Endothelial cell of umbilical vein (primary cell): Measurements from ENCODE around the gene MOGAT3. TPM values are rescaled to one million over a fixed set of nuclear protein-coding genes. Genes with fewer than 3 reads are reported as not detected.

Experiments
- BruUV-seq: library from RNA; stranded (reverse); fragments of 400-500 nt; replicated peaks from 2 replicates; lab custom pipeline; 2021; lab: Mats Ljungman, UMichigan
- CTCF ChIA-PET: fragments of 300-600, 350-600 bp; sonication (Branson Sonifier 250); formaldehyde crosslinking; loops from one replicate; lab custom pipeline; 2021; ENCODE audit warnings: antibody characterized with exemption, inconsistent platforms; lab: Charles Lee
- POLR2A ChIA-PET: fragments of 300-600, 350-600 bp; sonication (Branson Sonifier 250); formaldehyde crosslinking; loops from one replicate; lab custom pipeline; 2021; ENCODE audit warnings: antibody characterized with exemption, inconsistent platforms; lab: Charles Lee
- DNase-seq: peaks from one replicate; pipeline ENCODE4 v3.0.0-alpha.2; 2011; ENCODE audit warnings: low read depth, low spot score
- FAIRE-seq: peaks from 2 replicates; lab custom pipeline; 2011; peaks lifted over from hg19 to GRCh38; lab: Jason Lieb, UNC
- H2AFZ ChIP-seq: 2 replicates; pipeline ENCODE4 v1.6.0; 2012; ENCODE audit warnings: low read depth, low read length, control low read depth, inconsistent platforms
- H3K27ac ChIP-seq: 2 replicates; pipeline ENCODE4 v1.5.1; 2011; ENCODE audit warnings: low read depth, mild to moderate bottlenecking, control low read depth, low read length, moderate library complexity; ENCODE audit not compliant: insufficient read depth
- H3K27me3 ChIP-seq, 2 experiments: 2 replicates each; pipeline versions ENCODE4 v1.6.0 to v1.6.1; 2011; ENCODE audit warnings: low read length in 2 of 2, mixed read lengths in 1 of 2; ENCODE audit not compliant: control insufficient read depth in 2 of 2, insufficient read depth in 2 of 2
- H3K36me3 ChIP-seq, 2 experiments: 2 replicates in 1 of 2; 3 replicates in 1 of 2; pipeline ENCODE4 v1.5.1; 2011; ENCODE audit warnings: low read length in 2 of 2, mild to moderate bottlenecking in 1 of 2, moderate library complexity in 1 of 2; ENCODE audit not compliant: control insufficient read depth in 2 of 2, insufficient read depth in 2 of 2; ENCODE audit errors: extremely low read depth in 1 of 2
- H3K4me1 ChIP-seq: 3 replicates; pipeline ENCODE4 v1.5.1; 2011; ENCODE audit warnings: mild to moderate bottlenecking, low read length; ENCODE audit not compliant: control insufficient read depth, insufficient read depth; ENCODE audit errors: extremely low read depth
- H3K4me2 ChIP-seq: 2 replicates; pipeline ENCODE4 v1.6.1; 2011; ENCODE audit warnings: low read length, control low read depth, mixed read lengths; ENCODE audit not compliant: insufficient read depth
- H3K4me3 ChIP-seq, 3 experiments: fragments of 200-600 bp in 1 of 3; sonication (generic), shearing (Covaris generic) in 1 of 3; replicated peaks in 1 of 3; 2 replicates each; pipeline ENCODE4 v1.5.1; 2011 to 2016; ENCODE audit warnings: control low read depth in 3 of 3, low read length in 3 of 3, mild to moderate bottlenecking in 2 of 3, inconsistent platforms in 1 of 3, low read depth in 1 of 3, moderate library complexity in 1 of 3; ENCODE audit not compliant: insufficient read depth in 1 of 3
- H3K79me2 ChIP-seq: 2 replicates; pipeline ENCODE4 v1.6.0; 2012; ENCODE audit warnings: low read length, inconsistent platforms; ENCODE audit not compliant: control insufficient read depth, insufficient read depth
- H3K9ac ChIP-seq: replicated peaks from 2 replicates; pipeline ENCODE3; 2011; ENCODE audit warnings: low read length, control low read depth; ENCODE audit not compliant: insufficient read depth; ENCODE audit errors: extremely low read depth
- H3K9me1 ChIP-seq: replicated peaks from 3 replicates; pipeline ENCODE4 v1.6.0; 2011; ENCODE audit warnings: mild to moderate bottlenecking, low read length; ENCODE audit not compliant: control insufficient read depth, insufficient read depth; ENCODE audit errors: extremely low read depth
- H3K9me3 ChIP-seq: replicated peaks from 2 replicates; pipeline ENCODE4 v1.5.1; 2012; ENCODE audit warnings: low read length, inconsistent platforms; ENCODE audit not compliant: control insufficient read depth, insufficient read depth
- H4K20me1 ChIP-seq: replicated peaks from 2 replicates; pipeline ENCODE3; 2011; ENCODE audit warnings: mild to moderate bottlenecking, low read length; ENCODE audit not compliant: control insufficient read depth, insufficient read depth; ENCODE audit errors: extremely low read depth
- EZH2 ChIP-seq: IDR thresholded peaks from 2 replicates; pipeline ENCODE4 v1.6.1; 2012; ENCODE audit warnings: borderline replicate concordance, low read depth, mild to moderate bottlenecking, moderate library complexity, low read length, inconsistent platforms; ENCODE audit not compliant: severe bottlenecking
- GATA2 ChIP-seq: IDR thresholded peaks from 2 replicates; pipeline ENCODE4 v1.7.0; 2011; ENCODE audit warnings: low read depth, mild to moderate bottlenecking, moderate library complexity, mixed read lengths, low read length; ENCODE audit not compliant: insufficient read length, insufficient read depth
- POLR2A ChIP-seq: IDR thresholded peaks from 2 replicates; pipeline ENCODE4 v1.6.1; 2012; ENCODE audit warnings: low read depth, mild to moderate bottlenecking, control low read depth, low read length
- dilution Hi-C: fragments of 300-500 bp; cut with MboI; formaldehyde crosslinking; loops from one replicate; pipeline ENCODE4 v1.15.0; 2019; ENCODE audit warnings: low sequenced_read_pairs; ENCODE audit not compliant: extremely low pct_ligation_motif_present
- intact Hi-C: fragments of 100-400 bp; cut with micrococcal nuclease; formaldehyde crosslinking; loops from one replicate; pipeline ENCODE4 v1.10.0; 2022
- polyA plus RNA-seq, 4 experiments: library from polyadenylated mRNA; depleted of rRNA in 3 of 4; stranded (reverse) in 3 of 4; unstranded in 1 of 4; fragments of >200 nt; gene quantifications; 2 replicates each; pipeline versions ENCODE4 v1.2.1 to v1.2.3, GENCODE V29; 2011 to 2012; ENCODE audit warnings: missing spikeins in 1 of 4
- total RNA-seq: library from RNA; stranded (reverse); gene quantifications from 2 replicates; pipeline ENCODE4 v1.2.3, GENCODE V29; 2021

Gene MOGAT3
- total and polyA plus RNA-seq, 2 donors (not counting 3 experiments of a cell fraction or from before 2014, with no cell fraction given): not detected

- H3K9ac ChIP-seq: no peak overlapping the region
- no peaks in the 10 kb centered on the region for H3K79me2 ChIP-seq
- intact Hi-C loops (loop anchor here (10.0 kb wide), 1 partner anchor 559 kb away; no protein-coding TSS in a partner anchor), dilution Hi-C loops (no loop called here)
- ChIA-PET POLR2A (no interaction called here), CTCF (interaction anchor here (1.0 to 6.3 kb wide), 2 partner anchors 16 to 31 kb away, joined by 3 to 39 read pairs; no protein-coding TSS in a partner anchor)
- no peak for DNase-seq
- H3K36me3 ChIP-seq: no peaks in the 10 kb centered on the region
- no peaks in the 10 kb centered on the region for H3K4me1 ChIP-seq
- BruUV-seq: no TSS peak
- H3K4me2 ChIP-seq: no peak overlapping the region
- no peak for FAIRE-seq
- peaks cover 77 to 84% of the 10 kb centered on the region in 2 experiments for H3K27me3 ChIP-seq
- no peak overlapping the region for H3K4me3 ChIP-seq
- H2AFZ ChIP-seq: no peak overlapping the region
- H3K27ac ChIP-seq: no peak overlapping the region
- no peak for TF ChIP-seq POLR2A
- peak; percentile 54 for TF ChIP-seq EZH2
- no peaks in the 10 kb centered on the region for H3K9me1 ChIP-seq
- H3K9me3 ChIP-seq: no peaks in the 10 kb centered on the region
- H4K20me1 ChIP-seq: no peaks in the 10 kb centered on the region
These were observed 25.2 kb downstream of the MOGAT3 start for GRCh38 chr7:101175664-101176063.

- no peaks in the 10 kb centered on the region for H3K4me1 ChIP-seq
- CTCF ChIA-PET: interaction anchor here (1.3 to 6.3 kb wide), 4 partner anchors 10 to 108 kb away, joined by 4 to 39 read pairs (median 13); no protein-coding TSS in a partner anchor
- H2AFZ ChIP-seq: no peak overlapping the region
- DNase-seq (no peak), FAIRE-seq (no peak)
- no peak overlapping the region for H3K27ac ChIP-seq
- no peak for TF ChIP-seq GATA2
- TF ChIP-seq EZH2: peak; percentile 61
- intact Hi-C loops: loop anchor here (10.0 kb wide), 1 partner anchor 560 kb away; no protein-coding TSS in a partner anchor
- H3K27me3 ChIP-seq: peaks cover 79 to 84% of the 10 kb centered on the region in 2 experiments
- H3K36me3 ChIP-seq: no peaks in the 10 kb centered on the region
- no TSS peak for BruUV-seq
- no peaks in the 10 kb centered on the region for H4K20me1 ChIP-seq
- dilution Hi-C loops: no loop called here
- H3K4me3 ChIP-seq: no peak overlapping the region
- no peak overlapping the region for H3K9ac ChIP-seq
- POLR2A ChIA-PET: no interaction called here
- H3K79me2 ChIP-seq: no peaks in the 10 kb centered on the region
- H3K9me3 ChIP-seq: no peaks in the 10 kb centered on the region
- H3K4me2 ChIP-seq: no peak overlapping the region
- H3K9me1 ChIP-seq: no peaks in the 10 kb centered on the region
These were observed 26.4 kb downstream of the MOGAT3 start for GRCh38 chr7:101174322-101174854.
